HCT116 (cell line): Measurements from ENCODE around the gene HOTAIR.

Experiments
- POLR2A ChIP-seq: IDR thresholded peaks from 2 replicates; pipeline ENCODE4 v1.7.0; 2011; ENCODE audit warnings: borderline replicate concordance; ENCODE audit not compliant: insufficient read depth, insufficient read length; ENCODE audit errors: extremely low read depth
- TF ChIP-seq, protein P1 (sequence below), 3 experiments: fragments of 200-600 bp in 1 of 3; sonication (generic) in 1 of 3; IDR thresholded peaks in 2 of 3; conservative IDR thresholded peaks in 1 of 3; 2 replicates each; pipeline ENCODE4 v1.5.1; 2012 to 2017; ENCODE audit warnings: low read depth in 2 of 3, low read length in 2 of 3, antibody characterized with exemption in 1 of 3, borderline replicate concordance in 1 of 3, control low read depth in 1 of 3, mild to moderate bottlenecking in 1 of 3, mixed read lengths in 1 of 3, mixed run types in 1 of 3, moderate library complexity in 1 of 3; ENCODE audit not compliant: insufficient read depth in 1 of 3

GRCh38 chr12:53973236-53974042 lies 1.3 kb downstream of the HOTAIR start:
- TF ChIP-seq, protein P1, sequence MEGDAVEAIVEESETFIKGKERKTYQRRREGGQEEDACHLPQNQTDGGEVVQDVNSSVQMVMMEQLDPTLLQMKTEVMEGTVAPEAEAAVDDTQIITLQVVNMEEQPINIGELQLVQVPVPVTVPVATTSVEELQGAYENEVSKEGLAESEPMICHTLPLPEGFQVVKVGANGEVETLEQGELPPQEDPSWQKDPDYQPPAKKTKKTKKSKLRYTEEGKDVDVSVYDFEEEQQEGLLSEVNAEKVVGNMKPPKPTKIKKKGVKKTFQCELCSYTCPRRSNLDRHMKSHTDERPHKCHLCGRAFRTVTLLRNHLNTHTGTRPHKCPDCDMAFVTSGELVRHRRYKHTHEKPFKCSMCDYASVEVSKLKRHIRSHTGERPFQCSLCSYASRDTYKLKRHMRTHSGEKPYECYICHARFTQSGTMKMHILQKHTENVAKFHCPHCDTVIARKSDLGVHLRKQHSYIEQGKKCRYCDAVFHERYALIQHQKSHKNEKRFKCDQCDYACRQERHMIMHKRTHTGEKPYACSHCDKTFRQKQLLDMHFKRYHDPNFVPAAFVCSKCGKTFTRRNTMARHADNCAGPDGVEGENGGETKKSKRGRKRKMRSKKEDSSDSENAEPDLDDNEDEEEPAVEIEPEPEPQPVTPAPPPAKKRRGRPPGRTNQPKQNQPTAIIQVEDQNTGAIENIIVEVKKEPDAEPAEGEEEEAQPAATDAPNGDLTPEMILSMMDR (IDR thresholded peaks at IDR 0.05 in 2 of 3, conservative IDR thresholded peaks at IDR 0.05 in 1 of 3; ENCODE audit: borderline replicate concordance in 1 of 3, insufficient read depth in 1 of 3, low read depth in 2 of 3, low read length in 2 of 3): no peak
- no peak for TF ChIP-seq POLR2A
